Central memory CD8-positive, alpha-beta T cell (primary cell): ENCODE data around the gene MTFR1L.

Source experiments
- ATAC-seq: fragments of 150-1000 bp; cut with Tn5 transposase; replicated peaks from 2 replicates; pipeline ENCODE4 v1.10.0; 2022; ENCODE audit warnings: mild to moderate bottlenecking, moderate FRiP score, moderate number of reproducible peaks; ENCODE audit not compliant: poor library complexity, severe bottlenecking; ENCODE audit errors: extremely low read depth
- DNase-seq, 2 donors: peaks; one replicate each; pipeline ENCODE4 v3.0.0; 2021; ENCODE audit warnings: low spot score in 2 of 2
- H3K27ac Mint-ChIP-seq: one replicate; pipeline ENCODE4 v1.8.0; 2022; ENCODE audit warnings: low read depth, mild to moderate bottlenecking, moderate library complexity, mixed read lengths
- H3K27me3 Mint-ChIP-seq: one replicate; pipeline ENCODE4 v1.8.0; 2022; ENCODE audit warnings: mixed read lengths
- H3K36me3 Mint-ChIP-seq: one replicate; pipeline ENCODE4 v1.8.0; 2022; ENCODE audit warnings: mild to moderate bottlenecking, moderate library complexity, mixed read lengths; ENCODE audit not compliant: insufficient read depth
- H3K4me1 Mint-ChIP-seq: one replicate; pipeline ENCODE4 v1.8.0; 2022; ENCODE audit warnings: mixed read lengths
- H3K4me3 Mint-ChIP-seq: one replicate; pipeline ENCODE4 v1.8.0; 2022; ENCODE audit warnings: mild to moderate bottlenecking, moderate library complexity, mixed read lengths
- H3K9me3 Mint-ChIP-seq: one replicate; pipeline ENCODE4 v1.8.0; 2022; ENCODE audit warnings: mixed read lengths

Gene MTFR1L

GRCh38 chr1:25876693-25877077, 56.9 kb downstream of the MTFR1L start:
- Mint-ChIP-seq H3K9me3 (no peaks in the 10 kb centered on the region), H3K27ac (peak overlapping the region; percentile 30), H3K4me3 (no peak overlapping the region), H3K4me1 (peaks cover 14% of the 10 kb centered on the region), H3K36me3 (peaks cover 4% of the 10 kb centered on the region), H3K27me3 (no peaks in the 10 kb centered on the region)
- no peak for DNase-seq
- no peak for ATAC-seq

GRCh38 chr1:25877155-25877554, 57.4 kb downstream of the MTFR1L start:
- Mint-ChIP-seq H3K9me3 (no peaks in the 10 kb centered on the region), H3K4me3 (no peak overlapping the region), H3K36me3 (peaks cover 4% of the 10 kb centered on the region), H3K27ac (no peak overlapping the region), H3K27me3 (no peaks in the 10 kb centered on the region), H3K4me1 (peaks cover 14% of the 10 kb centered on the region)
- DNase-seq (no peak), ATAC-seq (no peak)

GRCh38 chr1:25878690-25879089, 58.9 kb downstream of the MTFR1L start:
- peaks cover 14% of the 10 kb centered on the region for H3K4me1 Mint-ChIP-seq
- H3K27me3 Mint-ChIP-seq: no peaks in the 10 kb centered on the region
- ATAC-seq: no peak
- H3K4me3 Mint-ChIP-seq: no peak overlapping the region
- H3K36me3 Mint-ChIP-seq: peaks cover 4% of the 10 kb centered on the region
- no peak overlapping the region for H3K27ac Mint-ChIP-seq
- no peak for DNase-seq
- no peaks in the 10 kb centered on the region for H3K9me3 Mint-ChIP-seq

- Mint-ChIP-seq H3K36me3 (peaks cover 4% of the 10 kb centered on the region), H3K27me3 (no peaks in the 10 kb centered on the region), H3K4me1 (peaks cover 14% of the 10 kb centered on the region), H3K9me3 (no peaks in the 10 kb centered on the region), H3K27ac (no peak overlapping the region), H3K4me3 (no peak overlapping the region)
- ATAC-seq: no peak
- DNase-seq: no peak
Measured at GRCh38 chr1:25879675-25880074, 59.9 kb downstream of the MTFR1L start.

- Mint-ChIP-seq H3K27ac (no peak overlapping the region), H3K27me3 (no peaks in the 10 kb centered on the region), H3K4me1 (peaks cover 9% of the 10 kb centered on the region), H3K36me3 (no peaks in the 10 kb centered on the region), H3K9me3 (no peaks in the 10 kb centered on the region), H3K4me3 (no peak overlapping the region)
- DNase-seq (no peak), ATAC-seq (no peak)
Measured at GRCh38 chr1:25880518-25880917, 60.8 kb downstream of the MTFR1L start.

GRCh38 chr1:25881266-25881665, 61.5 kb downstream of the MTFR1L start:
- H3K27me3 Mint-ChIP-seq: no peaks in the 10 kb centered on the region
- ATAC-seq: no peak
- H3K4me3 Mint-ChIP-seq: no peak overlapping the region
- H3K27ac Mint-ChIP-seq: no peak overlapping the region
- no peaks in the 10 kb centered on the region for H3K9me3 Mint-ChIP-seq
- no peaks in the 10 kb centered on the region for H3K36me3 Mint-ChIP-seq
- H3K4me1 Mint-ChIP-seq: peaks cover 4% of the 10 kb centered on the region
- no peak for DNase-seq
